Measurements from ENCODE around the gene NASP.

- TF ChIP-seq CTCF (IDR thresholded peaks at IDR 0.05; ENCODE audit: low read depth, low read length) (no peak), MYC (IDR thresholded peaks at IDR 0.05; ENCODE audit: low read depth, low read length) (no peak), POLR2A (IDR thresholded peaks at IDR 0.05; ENCODE audit: extremely low read depth, insufficient read length) (no peak)
These were observed 29.6 kb upstream of the NASP start for GRCh38 chr1:45554198-45554597.
